Liver (tissue), 9 donors: ENCODE measurements around the gene DCLK2. TPM values are rescaled to one million over a fixed set of nuclear protein-coding genes. Genes with fewer than 3 reads are reported as not detected.

Experiments used
- DNase-seq: peaks from one replicate; pipeline ENCODE4 v3.0.0-alpha.2; 2017; ENCODE audit warnings: low spot score
- H3K27ac ChIP-seq, 2 donors: one replicate each; pipeline ENCODE4 v1.7.0; 2013; ENCODE audit warnings: inconsistent platforms in 2 of 2, low read length in 2 of 2, control low read depth in 1 of 2, low read depth in 1 of 2, mild to moderate bottlenecking in 1 of 2
- H3K27me3 ChIP-seq, 4 donors: one replicate each; pipeline versions ENCODE4 v1.6.1 to v1.7.0; 2013; ENCODE audit warnings: low read length in 3 of 4, inconsistent platforms in 1 of 4, mild to moderate bottlenecking in 1 of 4, moderate library complexity in 1 of 4; ENCODE audit not compliant: control insufficient read depth in 4 of 4, insufficient read depth in 4 of 4
- H3K36me3 ChIP-seq, 4 donors: one replicate each; pipeline versions ENCODE4 v1.6.1 to v1.7.0; 2013; ENCODE audit warnings: low read length in 3 of 4, mild to moderate bottlenecking in 3 of 4, low read depth in 1 of 4, moderate library complexity in 1 of 4; ENCODE audit not compliant: control insufficient read depth in 4 of 4, insufficient read depth in 3 of 4
- H3K4me1 ChIP-seq, 4 donors: one replicate each; pipeline versions ENCODE4 v1.6.1 to v1.7.0; 2013; ENCODE audit warnings: low read length in 3 of 4, mild to moderate bottlenecking in 3 of 4, moderate library complexity in 1 of 4; ENCODE audit not compliant: control insufficient read depth in 4 of 4, insufficient read depth in 4 of 4
- H3K4me3 ChIP-seq, 3 donors: one replicate each; pipeline versions ENCODE4 v1.6.1 to v1.7.0; 2013; ENCODE audit warnings: low read length in 3 of 3, control low read depth in 1 of 3, low read depth in 1 of 3, mild to moderate bottlenecking in 1 of 3
- H3K9ac ChIP-seq, 2 donors: one replicate each; pipeline ENCODE4 v1.7.0; 2013; ENCODE audit warnings: low read length in 2 of 2, mild to moderate bottlenecking in 2 of 2, moderate library complexity in 2 of 2, control low read depth in 1 of 2, low read depth in 1 of 2
- H3K9me3 ChIP-seq, 4 donors: one replicate each; pipeline versions ENCODE4 v1.6.1 to v1.7.0; 2013; ENCODE audit warnings: low read length in 3 of 4; ENCODE audit not compliant: control insufficient read depth in 4 of 4
- ATF3 ChIP-seq: IDR thresholded peaks from 2 replicates; pipeline ENCODE4 v1.6.1; 2016; ENCODE audit warnings: antibody characterized with exemption
- CTCF ChIP-seq: fragments of 150-350 bp; IDR thresholded peaks from 2 replicates; pipeline ENCODE4 v1.5.1; 2017; ENCODE audit warnings: improper control_type of control experiment, low read depth, low read length; ENCODE audit not compliant: missing input control
- EGR1 ChIP-seq, 2 donors: IDR thresholded peaks; 2 replicates each; pipeline ENCODE4 v1.6.1; 2016 to 2018; ENCODE audit warnings: antibody characterized with exemption in 2 of 2, low read depth in 2 of 2
- FOXA1 ChIP-seq: IDR thresholded peaks from 2 replicates; pipeline ENCODE4 v1.6.1; 2016; ENCODE audit warnings: antibody characterized with exemption
- FOXA2 ChIP-seq: IDR thresholded peaks from 2 replicates; pipeline ENCODE4 v1.6.1; 2016; ENCODE audit warnings: antibody characterized with exemption
- GABPA ChIP-seq, 2 donors: IDR thresholded peaks in 1 of 2; conservative IDR thresholded peaks in 1 of 2; 2 replicates each; pipeline ENCODE4 v1.6.1; 2016; ENCODE audit warnings: antibody characterized with exemption in 2 of 2, mild to moderate bottlenecking in 1 of 2, moderate library complexity in 1 of 2
- HNF4A ChIP-seq, 2 donors: conservative IDR thresholded peaks; 2 replicates each; pipeline ENCODE4 v1.6.1; 2016; ENCODE audit warnings: antibody characterized with exemption in 2 of 2, mild to moderate bottlenecking in 2 of 2
- HNF4G ChIP-seq: IDR thresholded peaks from 2 replicates; pipeline ENCODE4 v1.6.1; 2016; ENCODE audit warnings: antibody characterized with exemption
- JUND ChIP-seq, 2 donors: IDR thresholded peaks; 2 replicates each; pipeline ENCODE4 v1.6.1; 2016; ENCODE audit warnings: antibody characterized with exemption in 2 of 2
- NR2F2 ChIP-seq: IDR thresholded peaks from 2 replicates; pipeline ENCODE4 v1.6.1; 2016; ENCODE audit warnings: antibody characterized with exemption
- RAD21 ChIP-seq, 2 donors: IDR thresholded peaks; 2 replicates each; pipeline ENCODE4 v1.6.1; 2016; ENCODE audit warnings: antibody characterized with exemption in 2 of 2, mild to moderate bottlenecking in 2 of 2
- REST ChIP-seq: IDR thresholded peaks from 2 replicates; pipeline ENCODE4 v1.6.1; 2016; ENCODE audit warnings: antibody characterized with exemption, mild to moderate bottlenecking
- RXRA ChIP-seq, 2 donors: IDR thresholded peaks; 2 replicates each; pipeline ENCODE4 v1.6.1; 2017 to 2018; ENCODE audit warnings: antibody characterized with exemption in 2 of 2, mild to moderate bottlenecking in 1 of 2
- SP1 ChIP-seq: IDR thresholded peaks from 2 replicates; pipeline ENCODE4 v1.6.1; 2018; ENCODE audit warnings: antibody characterized with exemption, mild to moderate bottlenecking
- TAF1 ChIP-seq: conservative IDR thresholded peaks from 2 replicates; pipeline ENCODE4 v1.6.1; 2016; ENCODE audit warnings: antibody characterized with exemption, mild to moderate bottlenecking
- YY1 ChIP-seq: IDR thresholded peaks from 2 replicates; pipeline ENCODE4 v1.6.1; 2016; ENCODE audit warnings: antibody characterized with exemption, mild to moderate bottlenecking
- ZBTB33 ChIP-seq: IDR thresholded peaks from 2 replicates; pipeline ENCODE4 v1.6.1; 2016; ENCODE audit warnings: antibody characterized with exemption
- WGBS: extraction: QIAGEN DNeasy Blood & Tissue Kit; methylation state at CpG from one replicate; pipeline ENCODE4 v1.1.7; 2013; 5-methylcytosine and 5-hydroxymethylcytosine counted together
- polyA plus RNA-seq, 2 donors: library from polyadenylated mRNA; stranded (reverse) in 1 of 2; unstranded in 1 of 2; fragments of 200-250 nt in 1 of 2; fragments of >200 nt in 1 of 2; fragmentation: Nextera tagmentation in 1 of 2; extraction: Ambion mirVana in 1 of 2; gene quantifications; one replicate each; pipeline versions ENCODE4 v1.2.1 to v1.2.3, GENCODE V29; 2013 to 2015
- total RNA-seq, 2 donors: library from RNA; depleted of rRNA; stranded (reverse); fragments of >200 nt; gene quantifications; one replicate each; pipeline ENCODE4 v1.2.3, GENCODE V29; 2014
- donor health status: healthy.
- donor health status: healthy.
- donor health status: healthy.
- donor health status: healthy.
- donor health status: healthy.

Gene DCLK2
- total and polyA plus RNA-seq, 4 donors: 0.14 to 1.7 (median 0.50) TPM

- no peaks in the 10 kb centered on the region for H3K36me3 ChIP-seq
- DNase-seq: no peak
- H3K4me1 ChIP-seq: no peaks in the 10 kb centered on the region
- no peaks in the 10 kb centered on the region for H3K9me3 ChIP-seq
- TF ChIP-seq FOXA2 (no peak), JUND (IDR thresholded peaks at IDR 0.05) (no peak), ATF3 (no peak), RXRA (IDR thresholded peaks at IDR 0.05) (no peak), GABPA (IDR thresholded peaks at IDR 0.05 in 1 of 2, conservative IDR thresholded peaks at IDR 0.05 in 1 of 2) (no peak), SP1 (no peak), NR2F2 (no peak), HNF4G (no peak), ZBTB33 (no peak), FOXA1 (no peak), HNF4A (conservative IDR thresholded peaks at IDR 0.05) (no peak), REST (no peak), CTCF (no peak), YY1 (no peak), EGR1 (IDR thresholded peaks at IDR 0.05; ENCODE audit: low read depth in 2 of 2) (no peak)
- 84% methylated on average over 5 of the region's 5 CpGs for whole genome bisulfite sequencing
- H3K4me3 ChIP-seq: no peak overlapping the region
- H3K27ac ChIP-seq: no peak overlapping the region
- no peak overlapping the region for H3K9ac ChIP-seq
- no peaks in the 10 kb centered on the region for H3K27me3 ChIP-seq
Observed at GRCh38 chr4:150089732-150090131, 11.5 kb downstream of the DCLK2 start.

- 91% methylated on average over 6 of the region's 6 CpGs for WGBS
- no peaks in the 10 kb centered on the region for H3K27me3 ChIP-seq
- no peaks in the 10 kb centered on the region for H3K9me3 ChIP-seq
- TF ChIP-seq ATF3: no peak
- TF ChIP-seq HNF4G: no peak
- TF ChIP-seq JUND (IDR thresholded peaks at IDR 0.05): no peak
- TF ChIP-seq NR2F2: no peak
- no peak for TF ChIP-seq TAF1
- TF ChIP-seq CTCF: no peak
- no peak for TF ChIP-seq YY1
- TF ChIP-seq GABPA (IDR thresholded peaks at IDR 0.05 in 1 of 2, conservative IDR thresholded peaks at IDR 0.05 in 1 of 2): no peak
- no peak for TF ChIP-seq EGR1 (IDR thresholded peaks at IDR 0.05; ENCODE audit: low read depth in 2 of 2)
- TF ChIP-seq FOXA1: no peak
- TF ChIP-seq RXRA (IDR thresholded peaks at IDR 0.05): no peak
- TF ChIP-seq FOXA2: no peak
- TF ChIP-seq SP1: no peak
- no peak for TF ChIP-seq HNF4A (conservative IDR thresholded peaks at IDR 0.05)
- TF ChIP-seq RAD21 (IDR thresholded peaks at IDR 0.05): no peak
- H3K9ac ChIP-seq: no peak overlapping the region
- H3K4me3 ChIP-seq: no peak overlapping the region
- no peaks in the 10 kb centered on the region for H3K36me3 ChIP-seq
- H3K27ac ChIP-seq: no peak overlapping the region
- DNase-seq: no peak
- no peaks in the 10 kb centered on the region for H3K4me1 ChIP-seq
Observed at GRCh38 chr4:150090836-150091235, 12.6 kb downstream of the DCLK2 start.
